ENCODE data around the gene TRIP12. TPM values are rescaled to one million over a fixed set of nuclear protein-coding genes. Genes with fewer than 3 reads are reported as not detected.

The TRIP12 gene
- total and polyA plus RNA-seq, 2 of the 8 experiments (the other 6 are each of a cell fraction or from before 2014, with no cell fraction given), result 23.1 to 174 TPM

GRCh38 chr2:229888031-229888430, 33.8 kb downstream of the TRIP12 start:
- WGBS, 2 experiments (ENCODE audit: extremely low coverage in 1 of 2, insufficient coverage in 1 of 2, insufficient read length in 1 of 2, insufficient replicate concordance in 2 of 2, low coverage in 1 of 2, low lambda C conversion rate in 2 of 2, missing lambda C conversion rate in 1 of 2), result 80% methylated on average over 1 of the region's 1 CpG; no CpG with 5 or more reads in 1 of the 2 experiments
- Histone ChIP-seq H4K20me1 (replicated peaks in 1 of 2; ENCODE audit: control insufficient read depth in 1 of 2, insufficient read depth in 2 of 2, low read length in 2 of 2) (peaks cover 3 to 7% of the 10 kb centered on the region in 2 experiments), H2AFZ (ENCODE audit: low read length) (no peak overlapping the region), H3K23me2 (ENCODE audit: low read depth, low read length) (no peaks in the 10 kb centered on the region), H3K56ac (replicated peaks; ENCODE audit: insufficient read length, low read depth, low read length) (no peak overlapping the region), H3K9me3 (ENCODE audit: insufficient read depth in 2 of 2, low read depth in 1 of 2, low read length in 1 of 2) (no peaks in the 10 kb centered on the region), H4K91ac (replicated peaks; ENCODE audit: insufficient read length, low read length) (no peak overlapping the region), H3K4me1 (replicated peaks in 1 of 4; ENCODE audit: control insufficient read depth in 3 of 4, insufficient read depth in 4 of 4, low read length in 3 of 4) (peaks cover 0 to 1% (median 0%) of the 10 kb centered on the region in 4 experiments; a peak in 1 of 7 replicates), H3K36me3 (ENCODE audit: control insufficient read depth in 2 of 4, insufficient read depth in 4 of 4, low read length in 3 of 4) (no peaks in the 10 kb centered on the region), H2BK120ac (replicated peaks; ENCODE audit: low read depth, low read length) (no peak overlapping the region), H3K14ac (ENCODE audit: insufficient read length) (no peak overlapping the region), H3K4me2 (ENCODE audit: insufficient read depth in 1 of 2, low read depth in 2 of 2, low read length in 2 of 2) (no peak overlapping the region), H3K79me2 (ENCODE audit: control insufficient read depth in 1 of 2, insufficient read depth in 2 of 2, low read length in 2 of 2) (peaks cover 0 to 87% of the 10 kb centered on the region in 2 experiments; a peak in 2 of 4 replicates), H3K27ac (ENCODE audit: low read depth, low read length) (no peak overlapping the region), H2BK15ac (ENCODE audit: low read length) (no peak overlapping the region), H2BK12ac (ENCODE audit: low read depth, low read length) (no peak overlapping the region), H3K79me1 (ENCODE audit: low read depth, low read length) (0 out of 2 replicates have a peak, but pooled peaks cover 4% of the 10 kb centered on the region), H3K23ac (ENCODE audit: insufficient read length) (no peak overlapping the region), H3K4me3 (ENCODE audit: extremely low read depth in 1 of 4, insufficient read depth in 2 of 4, low read depth in 3 of 4, low read length in 4 of 4) (no peak overlapping the region), H4K8ac (ENCODE audit: extremely low read depth, insufficient read depth, low read length) (no peak overlapping the region), H3K18ac (ENCODE audit: extremely low read depth, low read length) (no peak overlapping the region), H2BK5ac (ENCODE audit: low read depth, low read length) (no peak overlapping the region), H3K27me3 (replicated peaks in 1 of 4; ENCODE audit: control insufficient read depth in 3 of 4, extremely low read depth in 1 of 4, insufficient read depth in 3 of 4, low read length in 3 of 4) (no peaks in the 10 kb centered on the region), H4K5ac (ENCODE audit: insufficient read length, low read depth, low read length) (no peak overlapping the region), H3K4ac (replicated peaks; ENCODE audit: insufficient read length, low read depth, low read length) (no peak overlapping the region), H3K9ac (replicated peaks in 1 of 4; ENCODE audit: extremely low read depth in 1 of 4, low read depth in 3 of 4, low read length in 3 of 4) (no peak overlapping the region), H2AK5ac (ENCODE audit: low read depth, low read length) (no peak overlapping the region), H2BK20ac (ENCODE audit: low read length) (no peak overlapping the region)
- FAIRE-seq, result no peak
- no peak for DNase-seq (ENCODE audit: low read depth in 1 of 2, low spot score in 2 of 2)
- CTCF ChIA-PET (ENCODE audit: partially characterized antibody), result interaction anchor here (1.0 to 1.2 kb wide), 2 partner anchors 41 to 87 kb away, joined by 3 to 4 read pairs; no protein-coding TSS in a partner anchor
- POLR2A ChIA-PET (ENCODE audit: partially characterized antibody), result no interaction called here
- TF ChIP-seq TAF7 (optimal IDR thresholded peaks at IDR 0.05; ENCODE audit: borderline replicate concordance, low read depth, low read length) (no peak), TCF12 (IDR thresholded peaks at IDR 0.05; ENCODE audit: low read depth, low read length) (no peak), CBX5 (IDR thresholded peaks at IDR 0.05; ENCODE audit: low read depth, low read length) (no peak), HDAC2 (IDR thresholded peaks at IDR 0.05; ENCODE audit: borderline replicate concordance in 1 of 2, low read depth in 2 of 2, low read length in 2 of 2) (no peak), YY1 (IDR thresholded peaks at IDR 0.05; ENCODE audit: low read depth, low read length) (no peak), EGR1 (IDR thresholded peaks at IDR 0.05; ENCODE audit: borderline replicate concordance, low read depth, low read length) (no peak), EZH2 (IDR thresholded peaks at IDR 0.05; ENCODE audit: low read depth, low read length, severe bottlenecking) (no peak), GABPA (IDR thresholded peaks at IDR 0.05; ENCODE audit: borderline replicate concordance, insufficient read depth, low read length) (no peak), KDM5A (IDR thresholded peaks at IDR 0.05; ENCODE audit: low read length) (no peak), SUZ12 (IDR thresholded peaks at IDR 0.05; ENCODE audit: low read length) (no peak), SP2 (IDR thresholded peaks at IDR 0.05; ENCODE audit: low read length) (no peak), RXRA (IDR thresholded peaks at IDR 0.05; ENCODE audit: insufficient read depth, low read depth, low read length) (no peak), POLR2AphosphoS5 (IDR thresholded peaks at IDR 0.05; ENCODE audit: low read depth, low read length) (no peak), TEAD4 (IDR thresholded peaks at IDR 0.05; ENCODE audit: low read depth, low read length) (no peak), CHD1 (IDR thresholded peaks at IDR 0.05; ENCODE audit: low read depth, low read length) (no peak)
